NCI-H82 treated with DMSO at 0.1 percent for 48 hours (cell line): ENCODE data around the gene THSD7B.
A peak's percentile ranks its signal among the peaks of the same experiment; 100 is the strongest.
"Not testable (repeated sequence)": the region's sequence is repeated elsewhere in the genome, so short reads cannot be mapped to it uniquely, and the experiment has no call there.

Source experiments
- DNase-seq: peaks from one replicate; lab custom pipeline; 2025; ENCODE audit not compliant: unreplicated experiment; lab: John Stamatoyannopoulos, UW

THSD7B gene

DNA sequence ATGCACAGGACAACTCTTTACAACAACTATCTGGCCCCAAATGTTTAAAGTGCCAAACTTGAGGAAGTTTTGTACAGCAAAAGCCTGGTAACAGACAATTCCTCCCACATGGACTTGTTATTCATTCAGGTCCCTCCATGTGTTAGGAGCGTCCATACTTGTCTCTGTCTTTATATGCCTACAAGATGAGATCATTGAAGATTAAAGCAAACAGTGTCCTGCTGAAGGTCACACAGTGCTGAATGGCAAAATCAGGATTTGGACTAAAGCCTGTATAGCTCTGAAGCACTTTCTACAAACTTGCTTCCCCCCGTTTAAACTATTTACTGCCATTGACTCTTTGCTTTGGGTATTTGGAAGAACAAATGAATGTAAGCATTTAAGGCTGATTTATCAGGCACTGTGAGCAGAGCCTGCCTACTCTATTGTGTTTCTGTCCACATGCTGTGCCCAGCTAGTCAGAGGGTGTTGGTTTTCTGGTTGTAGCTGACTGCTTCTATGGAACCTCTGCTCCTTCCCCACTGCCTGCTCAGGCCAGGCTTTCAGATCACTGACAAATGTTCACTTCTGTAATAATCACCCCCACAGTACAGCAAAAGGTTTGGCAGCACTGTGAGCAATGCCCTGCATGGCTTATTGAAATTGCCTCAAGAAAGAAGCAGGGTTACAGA is 274.3 kb downstream of the THSD7B start:
- no peak for DNase-seq

DNA sequence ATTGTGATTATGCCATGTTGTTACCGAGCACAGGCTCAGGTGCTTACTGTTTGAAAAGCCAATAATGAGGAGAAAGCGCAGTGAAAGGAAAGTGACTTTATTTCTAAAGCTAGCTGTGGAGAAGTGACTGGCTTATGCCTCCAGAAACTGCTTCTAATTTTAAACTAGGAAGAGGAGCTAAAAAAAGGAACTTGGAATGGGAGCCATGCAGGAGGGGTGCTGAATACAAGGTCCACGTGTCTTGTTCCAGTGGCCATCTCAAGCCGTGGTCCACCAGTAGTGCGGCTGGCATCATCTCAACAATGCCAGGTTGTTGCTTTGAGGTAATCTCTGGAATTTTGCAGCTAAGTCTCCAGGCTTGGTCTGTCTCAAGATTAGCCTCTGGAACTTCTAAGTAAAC is 282.0 kb downstream of the THSD7B start:
- no peak for DNase-seq

DNA sequence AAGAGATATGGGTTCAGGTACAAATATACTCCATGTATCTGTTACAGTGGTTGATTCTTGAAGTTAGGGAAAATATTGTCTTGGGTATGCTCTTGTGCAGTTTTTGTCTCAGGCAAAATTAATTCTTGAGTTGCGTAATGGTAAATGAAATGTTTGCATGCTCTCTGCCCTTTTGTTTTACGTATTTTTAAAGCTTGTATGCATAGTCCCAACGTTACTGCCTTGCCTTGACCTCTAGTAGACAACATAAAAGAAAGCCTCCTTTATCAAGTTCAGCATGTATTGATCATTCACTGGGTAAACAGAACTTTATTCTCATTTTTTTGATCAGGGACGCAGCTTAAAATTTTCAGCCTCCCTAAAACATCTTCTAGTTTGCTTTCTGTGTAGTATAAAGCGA is 283.1 kb downstream of the THSD7B start:
- DNase-seq = no peak

DNA sequence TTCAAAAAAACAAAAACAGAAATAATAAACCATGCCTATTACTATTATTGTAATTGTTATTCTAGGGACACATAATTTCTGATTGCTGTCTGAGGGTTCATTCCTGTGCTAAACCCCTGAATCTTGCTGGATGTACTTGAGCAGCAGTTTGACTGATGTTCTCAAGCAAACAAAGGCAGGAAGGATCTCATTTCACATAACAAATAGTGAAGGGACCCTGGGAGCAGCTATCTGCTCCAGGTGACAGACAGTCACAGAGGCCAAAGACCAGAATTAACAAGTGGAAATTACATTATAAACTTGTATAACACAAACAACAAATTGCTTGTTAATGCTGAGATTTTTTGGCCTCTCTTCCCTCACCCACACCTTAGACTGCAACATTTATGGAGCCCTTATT is 284.2 kb downstream of the THSD7B start:
- no peak for DNase-seq

DNA sequence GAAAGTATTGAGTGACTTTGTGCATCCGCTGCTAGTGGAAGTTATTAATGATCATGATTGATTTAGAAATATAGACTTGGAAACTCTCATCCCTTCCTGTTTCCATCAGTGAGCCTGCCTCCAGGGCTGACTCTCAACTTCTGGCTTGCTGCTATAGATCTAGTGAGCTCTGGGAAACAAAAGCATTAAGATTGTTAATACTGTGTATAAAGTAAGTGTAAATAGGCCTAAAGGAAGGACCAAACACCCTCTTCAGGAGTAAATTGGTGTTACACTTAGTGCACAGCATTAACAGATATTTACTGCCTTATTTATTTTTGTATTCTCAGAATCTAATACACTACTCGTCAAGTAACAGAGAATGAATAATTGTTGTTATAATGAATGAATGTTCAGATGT is 285.6 kb downstream of the THSD7B start:
- DNase-seq = peak; percentile 42

DNA sequence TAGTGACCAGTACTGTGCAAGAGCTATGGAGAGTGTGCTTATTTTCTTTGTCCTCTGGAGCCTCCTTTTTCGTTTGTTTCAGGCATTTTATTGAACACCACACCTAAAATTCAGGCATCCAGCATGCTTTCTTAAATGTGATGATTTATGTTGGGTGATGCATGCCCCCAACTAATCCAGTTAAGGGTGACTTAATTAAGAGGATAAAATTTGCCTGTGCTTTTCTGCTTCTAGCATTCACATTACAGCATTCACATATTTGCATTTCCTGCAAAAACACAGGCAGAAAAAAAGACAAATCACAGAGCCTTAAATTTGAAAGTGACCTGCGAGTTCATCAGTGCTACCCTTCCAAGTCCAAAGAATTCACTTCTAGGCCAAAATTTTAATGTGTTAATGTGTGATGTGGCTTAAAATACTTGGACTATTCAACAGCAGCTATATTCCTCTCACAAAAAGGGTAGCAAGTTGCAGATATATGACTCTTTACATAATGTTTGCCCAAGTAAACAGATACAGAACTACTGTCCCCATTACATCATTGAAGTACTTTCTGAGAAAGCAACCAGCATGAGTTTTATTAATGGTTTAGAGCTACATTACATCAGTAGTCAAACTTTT is 286.5 kb downstream of the THSD7B start:
- peak; percentile 67 for DNase-seq

DNA sequence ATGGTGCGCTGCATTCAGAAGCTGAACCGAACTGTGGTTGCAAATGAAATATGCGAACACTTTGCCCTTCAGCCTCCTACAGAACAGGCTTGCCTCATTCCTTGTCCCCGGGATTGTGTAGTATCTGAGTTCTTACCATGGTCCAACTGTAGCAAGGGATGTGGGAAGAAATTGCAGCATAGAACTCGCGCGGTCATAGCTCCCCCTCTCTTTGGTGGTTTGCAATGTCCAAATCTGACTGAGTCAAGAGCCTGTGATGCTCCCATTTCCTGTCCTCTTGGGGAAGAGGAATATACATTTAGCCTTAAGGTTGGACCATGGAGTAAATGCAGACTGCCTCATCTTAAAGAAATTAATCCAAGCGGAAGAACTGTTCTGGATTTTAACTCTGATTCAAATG is 291.4 kb downstream of the THSD7B start:
- DNase-seq = no peak

DNA sequence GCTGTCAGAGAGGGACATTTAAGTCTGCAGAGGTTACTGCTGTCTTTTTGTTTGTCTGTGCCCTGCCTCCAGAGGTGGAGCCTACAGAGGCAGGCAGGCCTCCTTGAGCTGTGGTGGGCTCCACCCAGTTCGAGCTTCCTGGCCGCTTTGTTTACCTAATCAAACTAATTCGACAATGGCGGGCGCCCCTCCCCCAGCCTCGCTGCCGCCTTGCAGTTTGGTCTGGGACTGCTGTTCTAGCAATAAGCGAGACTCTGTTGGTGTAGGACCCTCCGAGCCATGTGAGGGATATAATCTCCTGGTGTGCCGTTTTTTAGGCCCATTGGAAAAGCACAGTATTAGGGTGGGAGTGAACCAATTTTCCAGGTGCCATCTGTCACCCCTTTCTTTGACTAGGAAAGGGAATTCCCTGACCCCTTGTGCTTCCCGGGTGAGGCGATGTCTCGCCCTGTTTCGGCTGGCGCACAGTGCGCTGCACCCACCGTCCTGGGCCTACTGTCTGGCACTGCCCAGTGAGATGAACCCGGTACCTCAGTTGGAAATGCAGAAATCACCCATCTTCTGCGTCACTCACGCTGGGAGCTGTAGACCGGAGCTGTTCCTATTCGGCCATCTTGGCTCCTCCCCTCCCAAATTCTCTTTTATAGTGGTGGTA is 310.9 kb downstream of the THSD7B start:
- not testable (repeated sequence) for DNase-seq

DNA sequence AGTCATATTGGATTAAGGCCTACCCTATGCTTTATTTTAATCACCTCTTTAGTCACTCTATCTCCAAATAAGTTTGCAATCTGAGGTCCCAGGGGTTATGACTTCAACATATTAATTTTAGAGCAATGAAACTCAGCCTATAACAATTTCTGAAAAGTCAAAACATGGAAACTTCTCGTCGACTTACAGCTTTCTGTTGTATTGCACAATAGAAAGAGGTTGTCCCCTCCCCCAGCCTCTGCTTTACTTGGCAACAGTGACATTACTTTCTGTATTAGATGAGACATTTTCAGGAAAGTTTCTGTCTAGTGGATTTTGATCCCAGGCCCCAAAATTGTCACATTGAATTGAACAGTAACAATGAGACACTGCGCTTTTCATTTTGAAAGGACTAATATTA is 326.4 kb downstream of the THSD7B start:
- DNase-seq = no peak

DNA sequence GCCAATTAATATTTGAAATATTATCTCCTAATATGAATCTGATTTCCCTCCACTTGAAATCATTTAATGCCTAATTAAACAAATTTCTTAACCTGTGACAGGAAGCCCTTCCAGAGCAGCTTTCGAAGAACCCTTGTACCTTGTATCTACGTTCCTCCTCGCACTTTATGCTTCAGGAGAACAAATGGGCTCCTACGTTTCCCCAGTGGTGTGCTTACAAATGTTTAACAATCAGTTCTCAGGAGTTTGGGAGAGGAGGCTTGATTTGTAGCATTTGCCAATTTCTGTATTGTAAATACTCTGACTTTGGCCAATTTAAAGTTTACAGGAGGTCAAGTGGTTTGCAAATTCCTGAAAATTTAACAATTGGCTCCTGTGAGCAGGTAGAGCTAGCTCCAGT is 327.8 kb downstream of the THSD7B start:
- no peak for DNase-seq

DNA sequence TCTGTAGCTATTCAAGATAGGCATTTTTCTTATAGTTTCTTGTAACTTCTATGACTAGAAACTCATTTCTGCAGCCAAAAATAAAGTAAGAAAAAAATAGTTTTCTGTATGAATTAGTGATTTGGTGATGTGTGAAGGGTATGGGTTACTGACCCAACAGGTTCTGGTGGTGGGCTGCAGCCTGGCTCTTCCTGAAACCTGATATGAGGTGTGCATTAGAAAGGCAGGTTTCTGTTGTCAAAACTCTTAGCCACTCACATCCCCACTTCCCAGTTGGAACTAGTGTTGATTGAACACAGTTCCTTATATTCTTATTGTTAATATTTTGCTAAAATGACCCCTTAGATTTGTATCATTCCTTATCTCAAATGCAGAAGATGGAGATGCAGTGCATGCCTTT is 330.8 kb downstream of the THSD7B start:
- DNase-seq = no peak

DNA sequence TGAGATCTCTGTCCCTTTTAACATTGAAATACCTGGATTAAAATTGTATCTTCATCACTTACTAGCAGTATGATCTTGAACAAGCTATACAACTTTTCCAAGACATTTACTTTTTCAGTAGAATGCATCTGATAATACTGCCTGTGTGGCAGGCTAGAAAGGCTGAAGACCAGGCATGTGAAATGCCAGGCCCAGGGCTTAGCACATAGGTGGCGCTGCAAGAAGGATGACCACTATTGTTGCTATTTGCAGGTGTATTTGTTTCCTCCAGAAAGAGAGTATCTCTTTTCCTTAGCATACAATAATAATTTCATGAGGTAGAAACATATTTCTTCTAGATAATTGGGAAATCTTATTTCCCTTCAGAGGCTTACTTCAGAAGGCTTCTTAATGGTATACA is 331.3 kb downstream of the THSD7B start:
- DNase-seq = no peak

DNA sequence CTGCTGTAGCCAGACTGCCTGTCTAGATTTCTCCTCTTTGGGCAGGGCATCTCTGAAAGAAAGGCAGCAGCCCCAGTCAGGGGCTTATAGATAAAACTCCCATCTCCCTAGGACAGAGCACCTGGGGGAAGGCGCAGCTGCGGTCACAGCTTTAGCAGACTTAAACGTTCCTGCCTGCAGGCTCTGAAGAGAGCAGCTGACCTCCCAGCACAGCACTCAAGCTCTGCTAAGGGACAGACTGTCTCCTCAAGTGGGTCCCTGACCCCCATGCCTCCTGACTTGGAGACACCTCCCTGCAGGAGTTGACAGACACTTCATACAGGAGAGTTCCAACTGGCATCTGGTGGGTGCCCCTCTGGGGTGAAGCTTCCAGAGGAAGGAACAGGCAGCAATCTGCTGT is 336.5 kb downstream of the THSD7B start:
- DNase-seq = not testable (repeated sequence)

DNA sequence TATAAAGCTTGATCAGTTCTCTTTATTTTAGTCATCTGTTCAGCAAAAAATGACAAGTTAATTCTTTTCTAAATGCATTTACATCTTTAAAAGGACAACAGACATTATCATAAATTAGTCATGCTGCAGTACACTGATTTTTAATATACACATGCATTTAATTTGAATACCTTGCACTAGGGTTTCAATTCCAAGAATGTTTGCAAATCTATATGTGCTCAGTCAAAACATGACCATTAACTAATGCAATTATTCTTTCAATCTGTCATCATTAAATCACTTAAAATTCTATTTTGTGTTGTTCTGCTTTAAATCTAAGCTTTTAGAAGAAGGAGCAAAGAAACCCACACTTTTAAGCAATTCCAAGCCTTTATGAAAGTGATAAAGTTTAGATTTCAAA is 342.6 kb downstream of the THSD7B start:
- no peak for DNase-seq

DNA sequence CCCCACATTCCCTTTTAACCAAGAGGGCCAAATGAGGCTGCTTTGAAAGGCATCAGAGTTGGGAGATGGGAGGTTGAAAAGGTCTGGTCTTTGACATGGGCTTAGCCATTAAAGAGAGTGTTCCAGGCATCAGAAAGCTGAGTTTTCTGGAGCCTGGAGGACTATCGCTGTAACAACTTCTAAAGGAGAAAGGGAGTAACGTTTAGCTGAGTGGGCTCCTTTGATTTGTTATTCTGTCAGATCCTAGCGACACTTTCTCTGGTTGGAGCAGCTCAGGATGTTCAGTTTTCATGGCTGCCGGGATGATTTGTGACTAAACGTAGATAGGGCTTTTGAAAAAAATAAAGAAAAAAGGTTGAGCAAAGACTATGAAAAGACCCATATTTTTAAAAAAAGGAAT is 346.6 kb downstream of the THSD7B start:
- no peak for DNase-seq

DNA sequence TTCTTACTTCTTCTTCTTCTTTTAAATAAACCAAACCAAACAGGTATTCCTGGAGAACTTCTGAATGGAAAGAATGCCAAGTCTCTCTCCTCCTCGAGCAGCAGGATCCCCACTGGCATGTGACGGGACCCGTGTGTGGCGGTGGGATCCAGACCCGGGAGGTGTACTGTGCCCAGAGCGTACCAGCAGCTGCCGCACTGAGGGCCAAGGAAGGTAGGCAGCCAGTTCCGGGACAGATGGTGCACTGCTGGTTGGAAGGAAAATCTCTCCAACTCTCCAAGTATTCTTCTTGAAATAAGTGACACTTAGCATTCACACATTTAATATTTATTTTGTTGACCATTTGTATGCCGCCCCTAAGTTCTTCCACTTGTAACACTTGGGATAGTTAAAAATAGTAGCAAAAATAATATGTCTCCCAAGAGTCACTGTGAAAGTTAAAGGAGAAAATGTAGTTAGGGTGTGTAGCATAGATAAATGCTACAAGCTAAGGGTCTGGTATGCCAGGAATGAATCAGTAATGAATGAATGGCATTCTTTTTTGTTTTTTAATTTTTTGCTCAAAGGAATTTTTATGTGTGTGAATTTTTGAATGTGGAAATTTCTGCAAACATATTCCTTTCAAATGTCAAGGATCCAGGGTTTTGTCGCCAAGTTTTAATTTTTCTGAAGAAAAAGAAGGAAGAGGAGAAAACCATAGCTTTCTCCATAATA is 349.9 kb downstream of the THSD7B start:
- no peak for DNase-seq

DNA sequence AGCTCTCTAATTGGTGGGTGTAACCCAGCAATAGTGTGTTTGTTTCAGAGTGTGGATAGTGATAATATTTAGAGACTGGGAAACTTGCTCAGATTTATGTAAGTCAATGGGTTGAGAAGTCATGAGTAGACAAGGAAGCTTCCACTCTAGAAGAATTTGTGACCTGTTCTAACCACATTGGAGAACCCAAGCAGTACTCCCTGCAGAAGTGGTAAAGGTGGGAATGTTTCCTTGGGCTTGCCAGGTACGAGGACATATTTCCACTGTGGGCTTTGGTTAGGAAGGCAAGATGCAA is 350.4 kb downstream of the THSD7B start:
- no peak for DNase-seq

DNA sequence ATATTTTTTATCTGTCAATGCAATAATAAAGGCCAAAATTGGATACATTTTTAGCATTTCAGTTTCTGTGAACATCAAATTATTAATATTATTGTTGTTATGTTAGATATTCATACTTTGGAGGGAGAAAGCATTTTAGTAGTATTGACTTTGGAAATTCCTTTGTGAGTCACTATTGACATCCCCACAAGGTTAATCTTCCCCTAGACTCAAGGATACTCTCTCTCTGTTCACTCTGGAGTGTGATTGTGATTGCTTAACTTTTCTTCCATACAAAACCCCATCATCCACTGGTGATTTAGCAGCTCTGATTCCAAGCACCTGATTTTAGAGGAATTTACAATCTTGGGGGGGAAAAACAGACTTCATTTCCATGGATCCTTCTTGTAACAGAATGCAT is 352.0 kb downstream of the THSD7B start:
- no peak for DNase-seq

DNA sequence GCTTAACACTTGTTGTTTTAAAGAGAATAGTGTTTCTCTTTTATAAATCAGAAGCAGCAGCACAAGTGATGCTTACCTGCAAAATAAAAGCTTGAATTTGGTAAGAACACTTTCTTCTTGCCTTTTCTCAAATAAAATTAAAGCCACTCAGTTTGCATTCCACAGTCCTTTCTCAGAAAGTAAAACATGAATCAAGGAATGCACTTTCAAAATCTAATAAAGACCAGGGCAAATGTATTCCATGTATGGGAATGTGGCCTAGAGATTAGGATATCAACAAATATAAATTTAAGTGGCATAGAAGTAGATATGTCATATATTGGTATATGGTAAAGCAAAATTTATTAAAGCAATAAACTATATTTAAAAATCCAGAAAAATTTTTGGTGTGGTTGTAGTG is 352.8 kb downstream of the THSD7B start:
- DNase-seq = no peak

DNA sequence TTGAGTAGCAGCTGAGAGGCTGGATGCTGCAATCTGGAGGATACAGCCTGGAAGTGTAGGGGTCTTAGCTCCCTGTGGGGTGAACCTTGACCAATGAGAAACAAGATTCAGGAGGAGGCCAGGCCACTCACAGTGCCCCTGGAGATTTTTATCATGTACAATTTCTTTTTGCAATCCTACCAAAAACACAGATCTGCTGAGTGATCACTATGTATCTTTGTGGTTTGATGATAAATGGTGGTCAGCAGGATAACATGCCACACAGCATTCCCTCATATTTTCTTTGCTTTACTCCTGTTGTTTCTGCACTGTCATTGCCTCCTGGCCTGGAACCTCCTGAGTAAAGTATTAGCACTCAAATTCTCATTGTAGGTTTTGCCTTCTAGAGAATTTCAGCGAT is 357.9 kb downstream of the THSD7B start:
- DNase-seq = no peak

DNA sequence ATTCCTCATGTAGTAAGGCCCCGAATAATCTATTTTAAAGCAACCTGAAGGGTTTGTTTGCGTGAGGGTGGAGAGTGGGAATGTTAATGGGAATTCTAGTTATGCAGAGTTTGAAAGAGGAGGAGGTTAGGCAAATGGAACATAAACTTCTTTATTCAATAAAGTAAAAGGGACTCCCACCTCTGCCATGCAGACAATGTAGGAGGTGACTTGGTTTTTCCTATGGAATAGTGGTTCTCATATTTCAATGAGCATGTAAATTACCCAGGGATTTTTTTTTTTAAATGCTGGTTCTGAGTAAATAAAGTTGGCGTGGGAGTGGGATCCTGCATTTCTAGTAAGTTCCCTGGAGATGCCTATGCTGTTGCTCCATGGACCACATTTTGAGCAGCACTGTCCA is 367.9 kb downstream of the THSD7B start:
- no peak for DNase-seq

DNA sequence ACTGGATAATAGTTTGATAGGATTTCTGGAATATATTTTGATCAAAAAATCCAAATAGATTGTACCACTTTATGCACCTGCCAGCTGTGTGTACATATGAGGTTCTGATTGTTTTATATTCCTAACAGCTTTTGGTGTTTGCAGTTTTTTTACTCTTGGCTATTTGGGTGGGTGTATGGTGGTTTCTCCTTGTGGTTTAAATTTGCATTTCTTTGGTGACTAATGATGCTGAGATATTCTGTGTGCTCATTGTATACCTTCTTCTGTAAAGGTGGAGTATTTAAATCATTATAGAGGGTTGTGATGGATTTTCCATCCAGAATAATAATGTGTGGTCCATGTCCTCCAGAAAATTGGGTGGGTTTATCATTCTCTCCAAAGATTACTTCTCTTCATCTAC is 372.9 kb downstream of the THSD7B start:
- no peak for DNase-seq
